GM19099 (cell line): ENCODE results near the gene FRY.

Source experiments
- POLR2A ChIP-seq: IDR thresholded peaks from 3 replicates; pipeline ENCODE4 v1.6.1; 2011; ENCODE audit warnings: low read depth; ENCODE audit not compliant: insufficient read length; ENCODE audit errors: extremely low read depth

The FRY gene

DNA sequence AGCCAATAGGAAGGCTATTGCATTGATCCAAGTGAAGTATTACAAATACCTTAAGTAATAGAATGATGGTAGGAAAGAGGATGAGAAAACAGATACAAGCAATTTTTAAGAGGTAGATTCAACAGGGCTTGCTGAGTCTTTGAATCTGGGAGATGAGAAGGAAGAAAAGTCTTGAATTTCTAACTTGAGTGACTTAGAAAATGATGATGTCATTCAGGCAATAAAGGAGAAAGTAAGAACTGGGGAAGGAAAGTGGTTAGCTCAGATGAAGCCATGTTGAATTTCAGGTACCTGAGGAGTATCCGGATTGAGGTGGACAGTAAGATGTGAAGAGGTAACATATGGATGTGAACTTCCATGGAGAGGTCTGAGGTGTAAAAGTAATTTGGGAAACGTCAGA, 15.5 kb upstream of the FRY start:
- no peak for TF ChIP-seq POLR2A

- TF ChIP-seq POLR2A = no peak
Observed at GRCh38 chr13:32016631-32017030, 14.9 kb upstream of the FRY start.

DNA sequence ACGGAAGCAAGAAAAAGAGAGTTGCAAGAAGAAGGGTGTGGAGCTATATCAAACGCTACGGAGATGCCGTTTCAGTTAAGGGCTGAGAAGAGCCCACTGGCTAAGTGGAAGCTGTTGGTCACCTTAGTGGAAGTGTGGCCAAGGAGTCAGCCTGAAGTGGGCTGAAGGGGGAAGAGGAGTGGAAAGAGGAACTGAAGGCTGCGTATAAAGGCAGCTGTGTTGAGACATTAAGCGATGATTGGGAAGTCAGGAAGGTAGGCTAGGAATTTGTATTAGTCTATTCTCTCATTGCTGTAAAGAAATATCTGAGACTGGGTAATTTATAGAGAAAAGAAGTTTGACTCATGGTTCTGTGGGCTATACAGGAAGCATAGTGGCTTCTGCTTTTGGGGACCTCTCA, 14.1 kb upstream of the FRY start:
- TF ChIP-seq POLR2A = no peak

DNA sequence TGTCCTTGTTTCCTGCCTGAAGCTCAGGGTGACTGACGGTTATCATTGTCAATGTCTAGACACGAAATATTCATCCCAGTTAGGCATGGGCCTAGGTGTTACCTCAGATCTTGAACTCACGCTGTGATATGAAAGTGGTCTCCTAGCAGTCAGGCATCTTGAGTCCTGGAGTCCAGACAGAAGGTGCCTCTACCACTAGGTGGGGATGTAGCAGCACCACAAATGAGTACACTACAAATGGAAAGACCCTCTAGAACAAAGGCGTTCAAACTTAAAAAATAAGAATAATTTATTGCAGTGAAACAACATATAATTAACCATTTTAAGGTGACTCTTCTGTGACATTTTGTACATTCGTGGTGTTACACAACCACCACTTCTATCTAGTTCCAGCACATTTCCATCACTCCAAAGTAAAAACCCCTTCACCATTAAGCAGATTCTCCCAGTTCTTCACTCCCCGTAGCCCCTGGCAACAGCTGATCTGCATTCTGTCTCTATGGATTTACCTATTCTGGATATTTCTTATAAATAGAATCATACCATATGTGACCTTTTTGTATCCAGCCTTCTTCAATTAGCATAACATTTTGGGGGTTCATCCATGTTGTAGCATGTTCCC, 11.9 kb upstream of the FRY start:
- no peak for TF ChIP-seq POLR2A

- no peak for TF ChIP-seq POLR2A
Observed at GRCh38 chr13:32021785-32022184, 9.8 kb upstream of the FRY start.

DNA sequence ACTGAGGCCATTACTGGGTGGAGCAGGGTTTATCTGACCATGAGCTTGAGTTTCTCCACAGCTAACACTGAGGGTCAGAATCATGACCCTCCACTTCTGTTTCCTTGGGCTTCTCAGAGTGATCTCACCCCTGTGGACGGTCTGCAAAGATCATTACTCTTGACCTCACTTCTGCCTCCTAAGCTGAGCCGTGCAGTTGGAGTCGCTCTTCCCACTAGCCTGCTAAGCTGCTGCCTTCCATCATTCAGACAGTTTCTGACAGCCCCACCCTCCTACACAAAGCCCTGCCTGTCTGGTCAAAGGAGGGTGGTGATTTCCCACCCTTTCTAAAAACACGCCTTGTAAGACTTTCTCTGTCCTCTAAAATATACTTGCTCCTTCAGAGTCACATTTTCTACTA, 9.3 kb upstream of the FRY start:
- no peak for TF ChIP-seq POLR2A

DNA sequence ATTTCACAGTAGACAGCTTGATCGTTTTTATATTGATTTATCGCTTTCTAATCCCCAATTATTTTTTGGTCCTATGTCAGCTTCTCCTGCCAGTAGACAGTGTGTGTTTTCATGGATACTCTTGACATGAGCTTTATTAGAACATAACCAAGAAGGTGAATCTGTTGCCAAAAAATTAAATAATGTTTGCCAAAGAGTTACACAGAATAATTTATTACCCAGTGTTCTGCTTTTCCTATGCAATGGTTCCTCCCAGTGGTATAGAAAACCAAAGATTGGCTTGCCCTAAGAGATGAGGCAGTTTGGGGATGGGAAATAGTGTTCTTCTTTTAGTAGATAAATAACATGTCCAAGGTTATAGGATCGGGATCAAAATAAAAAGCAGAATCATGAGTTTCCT, 8.5 kb upstream of the FRY start:
- TF ChIP-seq POLR2A = no peak

GRCh38 chr13:32023698-32024097, 7.9 kb upstream of the FRY start:
- TF ChIP-seq POLR2A = no peak

GRCh38 chr13:32024750-32025149, 6.8 kb upstream of the FRY start:
- no peak for TF ChIP-seq POLR2A

- TF ChIP-seq POLR2A = no peak
Observed at GRCh38 chr13:32025730-32026129, 5.8 kb upstream of the FRY start.

GRCh38 chr13:32026623-32027022, 5.0 kb upstream of the FRY start:
- no peak for TF ChIP-seq POLR2A

DNA sequence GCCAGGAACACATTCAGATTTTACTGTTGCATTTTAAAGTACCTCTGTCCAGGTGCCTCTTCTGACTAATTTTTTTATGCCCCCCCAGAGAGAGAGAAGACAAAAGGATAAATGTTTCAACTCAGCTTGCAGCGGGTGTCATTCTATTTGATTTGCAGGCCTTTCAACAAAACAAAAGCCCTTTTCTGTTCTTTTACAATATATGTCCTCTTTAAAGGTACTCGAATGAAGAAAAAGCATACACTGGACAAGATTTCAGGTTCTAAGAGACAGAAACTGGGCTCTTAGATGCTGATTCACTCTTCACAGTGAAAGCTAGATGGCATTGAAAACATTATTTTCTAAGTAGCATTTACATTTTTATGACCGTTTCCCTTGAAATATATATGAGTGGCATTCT, 2.9 kb upstream of the FRY start:
- TF ChIP-seq POLR2A = no peak

GRCh38 chr13:32029684-32030083, 1.9 kb upstream of the FRY start:
- TF ChIP-seq POLR2A = no peak

- no peak for TF ChIP-seq POLR2A
Observed at GRCh38 chr13:32031815-32032370, 319 bp downstream of the FRY start.

DNA sequence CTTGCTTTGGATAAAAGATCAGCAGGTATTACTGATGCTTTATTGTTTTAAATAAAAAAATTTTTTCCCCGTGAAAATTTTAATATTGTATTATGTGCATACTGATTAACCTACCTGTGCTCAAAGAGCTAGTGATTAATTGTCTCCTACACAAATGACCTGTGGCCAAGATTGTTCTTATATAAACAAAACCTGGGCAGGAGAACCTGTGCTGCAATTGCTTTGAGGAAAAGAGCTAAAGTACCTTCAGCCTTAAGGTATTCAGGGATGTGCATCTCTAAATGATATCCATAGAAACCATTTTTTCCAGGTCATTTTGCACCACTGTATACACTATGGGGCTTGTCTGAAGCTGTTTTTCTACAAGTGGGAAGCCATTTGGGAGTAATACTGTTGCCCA, 1.2 kb downstream of the FRY start:
- TF ChIP-seq POLR2A = no peak

DNA sequence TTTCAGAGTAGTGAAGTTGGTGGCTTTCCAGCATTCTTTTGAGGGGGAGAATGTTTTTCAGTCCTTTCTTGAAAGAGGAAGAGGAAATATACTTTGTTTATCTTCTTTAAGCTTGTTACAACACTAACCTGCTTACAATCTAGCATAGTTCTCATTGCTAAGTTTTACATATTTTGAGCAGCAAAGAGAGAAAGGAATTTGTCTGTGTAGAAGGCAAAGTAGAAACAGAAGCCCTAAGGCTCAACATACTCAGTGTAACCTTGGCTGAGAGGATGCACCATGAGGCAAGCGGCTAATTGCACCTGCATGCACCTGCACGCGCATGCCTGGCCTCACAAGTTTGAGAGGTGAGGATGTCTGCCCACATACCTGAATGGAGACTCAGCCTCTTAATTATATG, 2.2 kb downstream of the FRY start:
- TF ChIP-seq POLR2A = no peak

DNA sequence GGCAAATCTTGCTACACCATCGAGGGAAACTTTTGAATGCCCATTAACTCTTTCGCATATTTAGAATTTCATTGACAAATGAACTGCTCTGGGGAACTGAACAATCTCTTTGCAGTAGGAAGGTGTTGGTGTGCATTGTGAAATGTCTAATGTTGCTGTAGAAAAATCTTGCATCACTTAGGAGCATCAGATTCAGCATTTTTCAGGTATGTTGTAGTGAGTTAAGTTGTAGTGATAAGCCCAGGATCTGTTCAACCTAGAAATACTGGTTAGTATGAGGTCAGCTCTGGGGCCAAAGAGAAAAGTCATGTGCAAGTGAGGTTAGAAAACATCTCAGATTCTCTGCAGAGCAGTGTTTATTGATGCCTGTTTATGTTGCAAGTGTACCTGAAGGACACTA, 4.1 kb downstream of the FRY start:
- TF ChIP-seq POLR2A = no peak
